HUES64 (cell line): ENCODE measurements around the gene SIRT6.
"Not testable (repeated sequence)": the region's sequence is repeated elsewhere in the genome, so short reads cannot be mapped to it uniquely, and the experiment has no call there.

Source experiments
- H3K27ac ChIP-seq: 2 replicates; pipeline ENCODE4 v1.7.0; 2013; ENCODE audit warnings: low read depth, low read length, inconsistent platforms
- H3K27me3 ChIP-seq: 2 replicates; pipeline ENCODE4 v1.6.1; 2013; ENCODE audit warnings: mild to moderate bottlenecking, low read length; ENCODE audit not compliant: insufficient read depth
- H3K36me3 ChIP-seq: 2 replicates; pipeline ENCODE4 v1.6.1; 2013; ENCODE audit warnings: mild to moderate bottlenecking, low read length; ENCODE audit not compliant: insufficient read depth
- H3K4me1 ChIP-seq: 2 replicates; pipeline ENCODE4 v1.6.1; 2013; ENCODE audit warnings: mild to moderate bottlenecking, low read length, moderate library complexity; ENCODE audit not compliant: insufficient read depth
- H3K4me3 ChIP-seq: 2 replicates; pipeline ENCODE4 v1.5.1; 2013; ENCODE audit warnings: mild to moderate bottlenecking, low read length, moderate library complexity
- H3K9ac ChIP-seq: 2 replicates; pipeline ENCODE4 v1.6.1; 2013; ENCODE audit warnings: mild to moderate bottlenecking, low read depth, low read length
- H3K9me3 ChIP-seq: 2 replicates; pipeline ENCODE4 v1.6.1; 2013; ENCODE audit warnings: low read depth, low read length; ENCODE audit not compliant: insufficient read depth
- WGBS: fragments of 150-250, 120-280 bp; methylation state at CpG from one replicate; pipeline ENCODE4 v1.1.7; 2013; ENCODE audit warnings: missing lambda C conversion rate; 5-methylcytosine and 5-hydroxymethylcytosine counted together

The SIRT6 gene

DNA sequence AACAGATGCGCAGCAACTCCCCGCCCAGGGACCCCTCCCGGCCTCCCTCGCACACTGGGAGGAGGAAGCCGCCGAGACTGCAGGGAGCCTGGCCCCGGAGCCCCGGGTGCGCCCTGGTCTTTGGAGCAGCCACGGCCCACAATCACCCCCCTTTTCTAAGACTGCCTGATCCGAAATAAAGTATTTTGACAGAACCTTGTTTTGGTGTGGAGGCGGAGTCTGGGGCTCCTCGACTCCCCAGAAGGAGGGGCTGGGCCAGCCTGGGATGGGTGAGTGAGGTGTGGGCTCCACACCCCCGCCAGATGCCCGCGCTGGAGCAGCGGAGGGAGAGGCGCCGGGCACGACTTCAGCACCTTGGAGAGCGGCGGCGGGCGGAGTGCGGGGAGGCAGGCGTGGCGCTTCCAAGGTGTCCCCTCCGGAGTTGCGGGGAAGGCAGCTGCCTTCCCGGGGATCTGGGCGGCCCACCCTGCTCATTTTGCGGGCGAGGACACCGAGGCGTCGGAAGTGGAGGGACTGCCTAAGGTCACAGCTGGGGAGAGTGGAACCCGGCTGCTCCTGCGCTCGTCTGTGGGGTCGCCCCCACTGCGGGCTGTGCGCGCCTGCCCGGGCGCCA is 9.4 kb downstream of the SIRT6 start:
- Histone ChIP-seq H3K4me3 (peak overlapping the region; percentile 30), H3K27ac (no peak overlapping the region), H3K9ac (no peak overlapping the region), H3K9me3 (no peaks in the 10 kb centered on the region), H3K4me1 (no peaks in the 10 kb centered on the region), H3K36me3 (0 out of 2 replicates have a peak, but pooled peaks cover 6% of the 10 kb centered on the region), H3K27me3 (peaks cover 15% of the 10 kb centered on the region)
- 11% methylated on average over 45 of the region's 45 CpGs for WGBS

GRCh38 chr19:4171676-4172075 is 10.7 kb downstream of the SIRT6 start:
- Histone ChIP-seq H3K27me3 (peaks cover 15% of the 10 kb centered on the region), H3K36me3 (0 out of 2 replicates have a peak, but pooled peaks cover 6% of the 10 kb centered on the region), H3K9me3 (no peaks in the 10 kb centered on the region), H3K4me3 (no peak overlapping the region), H3K4me1 (no peaks in the 10 kb centered on the region), H3K27ac (no peak overlapping the region), H3K9ac (no peak overlapping the region)
- 65% methylated on average over 22 of the region's 22 CpGs for WGBS

GRCh38 chr19:4164262-4164661 is 18.1 kb downstream of the SIRT6 start:
- Histone ChIP-seq H3K4me1 (no peaks in the 10 kb centered on the region), H3K27me3 (no peaks in the 10 kb centered on the region; the same call in 1 of the 2 replicates)
- 66% methylated on average over 11 of the region's 11 CpGs for WGBS

GRCh38 chr19:4161415-4162077 is 20.8 kb downstream of the SIRT6 start:
- H3K9me3 ChIP-seq, result no peaks in the 10 kb centered on the region
- H3K9ac ChIP-seq, result no peak overlapping the region
- no peaks in the 10 kb centered on the region for H3K36me3 ChIP-seq
- 82% methylated on average over 7 of the region's 7 CpGs for WGBS
- H3K27me3 ChIP-seq, result no peaks in the 10 kb centered on the region; the same call in 1 of the 2 replicates
- H3K4me3 ChIP-seq, result no peak overlapping the region
- no peaks in the 10 kb centered on the region for H3K4me1 ChIP-seq
- no peak overlapping the region for H3K27ac ChIP-seq

More at GRCh38 chr19:4164262-4164661, 18.1 kb downstream of the SIRT6 start:
- no peak overlapping the region for H3K4me3 ChIP-seq
- no peak overlapping the region for H3K27ac ChIP-seq
- no peak overlapping the region for H3K9ac ChIP-seq
- no peaks in the 10 kb centered on the region for H3K9me3 ChIP-seq
- no peaks in the 10 kb centered on the region for H3K36me3 ChIP-seq

DNA sequence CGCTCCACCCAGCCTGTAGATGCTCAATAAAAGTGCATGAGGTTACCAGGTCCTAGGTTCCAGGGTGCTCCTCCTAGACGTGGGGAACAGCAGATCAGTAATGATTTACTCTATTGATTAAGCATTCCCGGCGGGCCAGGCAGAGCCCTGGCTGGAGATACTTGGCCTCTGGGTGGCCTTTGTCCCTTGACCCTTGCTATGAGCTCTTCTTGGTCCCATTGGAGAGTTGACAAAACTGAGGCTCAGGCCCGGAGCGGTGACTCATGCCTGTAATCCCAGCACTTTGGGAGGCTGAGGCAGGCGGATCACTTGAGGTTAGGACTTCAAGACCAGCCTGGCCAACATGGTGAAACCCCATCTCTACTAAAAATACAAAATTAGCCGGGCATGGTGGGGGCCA is 24.4 kb downstream of the SIRT6 start:
- not testable (repeated sequence) for H3K9me3 ChIP-seq, H3K27me3 ChIP-seq, H3K4me3 ChIP-seq, H3K36me3 ChIP-seq, H3K9ac ChIP-seq, H3K27ac ChIP-seq, H3K4me1 ChIP-seq
- WGBS, result 89% methylated on average over 8 of the region's 8 CpGs

- Histone ChIP-seq H3K27ac (no peak overlapping the region), H3K4me3 (no peak overlapping the region), H3K9ac (no peak overlapping the region), H3K9me3 (no peaks in the 10 kb centered on the region), H3K27me3 (no peaks in the 10 kb centered on the region), H3K4me1 (no peaks in the 10 kb centered on the region), H3K36me3 (no peaks in the 10 kb centered on the region)
- 88% methylated on average over 6 of the region's 6 CpGs for WGBS
Measured at GRCh38 chr19:4157164-4157563, 25.2 kb downstream of the SIRT6 start.

- 86% methylated on average over 21 of the region's 21 CpGs for WGBS
- Histone ChIP-seq H3K27me3 (no peaks in the 10 kb centered on the region), H3K9me3 (no peaks in the 10 kb centered on the region)
Measured at GRCh38 chr19:4154571-4155312, 27.6 kb downstream of the SIRT6 start.

GRCh38 chr19:4152241-4152998 is 29.9 kb downstream of the SIRT6 start:
- no peak overlapping the region for H3K27ac ChIP-seq
- H3K4me3 ChIP-seq, result no peak overlapping the region
- WGBS, result 89% methylated on average over 10 of the region's 10 CpGs
- H3K4me1 ChIP-seq, result no peaks in the 10 kb centered on the region
- H3K27me3 ChIP-seq, result no peaks in the 10 kb centered on the region
- H3K9me3 ChIP-seq, result no peaks in the 10 kb centered on the region
- no peaks in the 10 kb centered on the region for H3K36me3 ChIP-seq
- no peak overlapping the region for H3K9ac ChIP-seq

More at GRCh38 chr19:4154571-4155312, 27.6 kb downstream of the SIRT6 start:
- Histone ChIP-seq H3K27ac (no peak overlapping the region), H3K36me3 (no peaks in the 10 kb centered on the region), H3K9ac (no peak overlapping the region), H3K4me1 (no peaks in the 10 kb centered on the region), H3K4me3 (no peak overlapping the region)

- Histone ChIP-seq H3K9me3 (no peaks in the 10 kb centered on the region), H3K27me3 (no peaks in the 10 kb centered on the region), H3K9ac (no peak overlapping the region), H3K4me1 (no peaks in the 10 kb centered on the region), H3K27ac (no peak overlapping the region), H3K4me3 (no peak overlapping the region), H3K36me3 (no peaks in the 10 kb centered on the region)
- 73% methylated on average over 6 of the region's 6 CpGs for WGBS
Measured at GRCh38 chr19:4151623-4152022, 30.7 kb downstream of the SIRT6 start.

DNA sequence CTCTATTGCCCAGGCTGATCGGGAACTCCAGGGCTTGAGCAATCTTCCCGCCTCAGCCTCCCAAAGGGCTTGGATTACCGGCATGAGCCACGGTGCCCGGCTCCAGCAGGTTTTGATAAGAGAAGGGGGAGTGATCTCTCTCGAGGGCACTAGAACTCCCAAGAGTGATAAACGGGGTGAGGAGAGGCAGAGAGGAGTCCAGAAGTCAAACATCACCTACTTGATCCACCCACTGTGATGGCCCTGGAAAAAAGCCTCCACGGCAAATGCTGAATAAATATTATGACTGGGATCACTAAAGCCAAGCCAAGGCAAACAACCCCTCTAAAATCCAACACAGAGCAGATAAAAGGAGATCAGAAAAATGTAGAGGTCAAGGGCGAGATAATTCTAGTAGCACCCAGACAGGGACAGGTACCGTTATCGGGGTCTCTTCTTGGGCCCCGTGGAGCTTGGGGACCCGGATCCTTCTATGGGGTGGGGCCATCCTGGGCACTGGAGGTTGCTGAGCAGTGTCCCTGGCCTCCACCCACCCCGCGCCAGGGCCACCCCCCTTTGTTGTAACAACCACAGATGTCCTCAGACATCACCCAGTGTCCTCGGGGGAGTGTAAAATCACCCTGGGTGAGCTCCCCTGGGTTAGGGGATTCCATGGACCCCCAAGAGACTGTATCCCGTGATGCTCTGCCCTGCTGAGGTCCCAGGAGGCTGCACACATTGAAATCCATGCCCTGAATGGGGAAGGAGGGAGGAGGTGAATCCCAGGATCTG is 32.7 kb downstream of the SIRT6 start:
- no peak overlapping the region for H3K27ac ChIP-seq
- no peaks in the 10 kb centered on the region for H3K4me1 ChIP-seq
- H3K36me3 ChIP-seq, result no peaks in the 10 kb centered on the region
- no peaks in the 10 kb centered on the region for H3K9me3 ChIP-seq
- H3K9ac ChIP-seq, result no peak overlapping the region
- no peaks in the 10 kb centered on the region for H3K27me3 ChIP-seq
- WGBS, result 82% methylated on average over 15 of the region's 17 CpGs
- H3K4me3 ChIP-seq, result no peak overlapping the region
